22Rv1 (cell line): ENCODE results near the gene NPTXR.

Experiments
- CTCF ChIP-seq: fragments of 450-650 bp; IDR thresholded peaks from 2 replicates; pipeline ENCODE4 v1.5.1; 2017; ENCODE audit warnings: mild to moderate bottlenecking
- ZFX ChIP-seq: fragments of 450-650 bp; IDR thresholded peaks from 2 replicates; pipeline ENCODE4 v1.6.1; 2017; ENCODE audit warnings: antibody characterized with exemption, borderline replicate concordance

- TF ChIP-seq ZFX (no peak), CTCF (no peak)
These were observed 66.6 kb downstream of the NPTXR start for GRCh38 chr22:38777087-38777671.
